ENCODE measurements around the gene RTL1. TPM values are rescaled to one million over a fixed set of nuclear protein-coding genes. Genes with fewer than 3 reads are reported as not detected.

RTL1 gene
- total and polyA plus RNA-seq, 2 of the 8 experiments (the other 6 are each of a cell fraction or from before 2014, with no cell fraction given), result not detected

DNA sequence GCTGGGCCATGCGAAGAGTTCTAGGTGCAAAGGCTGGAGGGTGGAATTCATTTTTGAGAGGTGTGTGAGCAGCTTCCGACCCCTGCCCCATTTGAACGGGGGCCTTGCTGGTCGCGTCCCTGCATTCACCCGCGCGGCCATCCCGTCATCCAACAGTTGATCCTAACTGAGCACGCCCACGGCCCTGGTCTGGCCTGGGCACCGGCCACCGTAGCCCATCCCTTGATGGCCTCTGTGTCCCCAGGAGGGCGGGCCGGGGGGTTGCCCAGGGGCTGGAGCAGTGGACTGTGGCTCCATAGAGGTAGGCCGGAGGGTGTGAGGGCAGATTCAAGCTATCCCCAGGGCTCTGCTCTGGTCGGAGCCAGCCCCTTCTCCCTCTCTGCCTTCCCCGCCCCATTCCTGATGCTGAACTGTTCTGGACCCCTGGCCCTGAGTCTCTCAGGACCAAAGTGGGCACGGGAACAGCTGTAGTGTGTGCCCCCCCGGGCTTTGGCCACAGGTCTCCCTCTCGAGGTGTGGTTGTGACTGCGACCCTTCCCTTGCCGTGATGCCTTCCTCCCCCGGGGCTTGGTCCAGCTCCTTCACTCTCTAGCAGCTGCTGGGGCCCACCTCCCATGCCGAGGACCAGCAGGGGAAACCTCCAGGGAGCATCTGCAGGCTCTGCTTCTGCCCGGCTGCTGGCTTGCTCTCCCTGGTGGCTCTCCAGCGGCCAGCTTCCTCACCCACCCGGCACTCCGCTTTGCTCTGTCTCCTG lies 68.6 kb downstream of the RTL1 start:
- H2BK15ac ChIP-seq (ENCODE audit: low read length), result no peak overlapping the region
- ChIA-PET POLR2A (ENCODE audit: partially characterized antibody) (no interaction called here), CTCF (ENCODE audit: partially characterized antibody) (interaction anchor here (0.5 kb wide), 1 partner anchor 1600 kb away, joined by 3 read pairs; no protein-coding TSS in a partner anchor)
- no peak overlapping the region for H2BK20ac ChIP-seq (ENCODE audit: low read length)
- H3K4me1 ChIP-seq (replicated peaks in 1 of 4; ENCODE audit: control insufficient read depth in 3 of 4, insufficient read depth in 4 of 4, low read length in 3 of 4), result peaks cover 4 to 26% (median 18%) of the 10 kb centered on the region in 4 experiments
- no peak overlapping the region for H3K27ac ChIP-seq (ENCODE audit: low read depth, low read length)
- no peak overlapping the region for H3K56ac ChIP-seq (replicated peaks; ENCODE audit: insufficient read length, low read depth, low read length)
- H3K9ac ChIP-seq (replicated peaks in 1 of 4; ENCODE audit: extremely low read depth in 1 of 4, low read depth in 3 of 4, low read length in 3 of 4), result no peak overlapping the region
- H3K79me2 ChIP-seq (ENCODE audit: control insufficient read depth in 1 of 2, insufficient read depth in 2 of 2, low read length in 2 of 2), result no peaks in the 10 kb centered on the region
- H3K23ac ChIP-seq (ENCODE audit: insufficient read length), result no peak overlapping the region
- H2BK12ac ChIP-seq (ENCODE audit: low read depth, low read length), result no peak overlapping the region
- H3K4me3 ChIP-seq (ENCODE audit: extremely low read depth in 1 of 4, insufficient read depth in 2 of 4, low read depth in 3 of 4, low read length in 4 of 4), result no peak overlapping the region
- H3K14ac ChIP-seq (ENCODE audit: insufficient read length), result no peak overlapping the region
- peak overlapping the region; percentile 75; the same call in 1 of the 2 replicates for H2AK5ac ChIP-seq (ENCODE audit: low read depth, low read length)
- H3K18ac ChIP-seq (ENCODE audit: extremely low read depth, low read length), result no peak overlapping the region; the same call in none of the 2 replicates
- H3K79me1 ChIP-seq (ENCODE audit: low read depth, low read length), result no peaks in the 10 kb centered on the region
- no peak overlapping the region for H4K8ac ChIP-seq (ENCODE audit: extremely low read depth, insufficient read depth, low read length)
- H4K5ac ChIP-seq (ENCODE audit: insufficient read length, low read depth, low read length), result no peak overlapping the region
- no peak overlapping the region for H2BK5ac ChIP-seq (ENCODE audit: low read depth, low read length)
- no peak overlapping the region for H3K4ac ChIP-seq (replicated peaks; ENCODE audit: insufficient read length, low read depth, low read length)
- H4K91ac ChIP-seq (replicated peaks; ENCODE audit: insufficient read length, low read length), result no peak overlapping the region
- H2AFZ ChIP-seq (ENCODE audit: low read length), result no peak overlapping the region
- no peak overlapping the region for H2BK120ac ChIP-seq (replicated peaks; ENCODE audit: low read depth, low read length)
- H4K20me1 ChIP-seq (replicated peaks in 1 of 2; ENCODE audit: control insufficient read depth in 1 of 2, insufficient read depth in 2 of 2, low read length in 2 of 2), result no peaks in the 10 kb centered on the region
- DNase-seq (ENCODE audit: low read depth in 1 of 2, low spot score in 2 of 2) (no peak), FAIRE-seq (no peak)
- no peaks in the 10 kb centered on the region; a peak in 2 of 7 replicates for H3K27me3 ChIP-seq (replicated peaks in 1 of 4; ENCODE audit: control insufficient read depth in 3 of 4, extremely low read depth in 1 of 4, insufficient read depth in 3 of 4, low read length in 3 of 4)
- H3K36me3 ChIP-seq (ENCODE audit: control insufficient read depth in 2 of 4, insufficient read depth in 4 of 4, low read length in 3 of 4), result no peaks in the 10 kb centered on the region
- no peaks in the 10 kb centered on the region; the same call in 1 of the 2 replicates for H3K23me2 ChIP-seq (ENCODE audit: low read depth, low read length)
- 90% methylated on average over 29 of the region's 29 CpGs; no CpG with 5 or more reads in 1 of the 2 experiments for WGBS, 2 experiments (ENCODE audit: extremely low coverage in 1 of 2, insufficient coverage in 1 of 2, insufficient read length in 1 of 2, insufficient replicate concordance in 2 of 2, low coverage in 1 of 2, low lambda C conversion rate in 2 of 2, missing lambda C conversion rate in 1 of 2)
- no peak overlapping the region for H3K4me2 ChIP-seq (ENCODE audit: insufficient read depth in 1 of 2, low read depth in 2 of 2, low read length in 2 of 2)
- H3K9me3 ChIP-seq (ENCODE audit: insufficient read depth in 2 of 2, low read depth in 1 of 2, low read length in 1 of 2), result no peaks in the 10 kb centered on the region
- TF ChIP-seq RNF2 (IDR thresholded peaks at IDR 0.05; ENCODE audit: borderline replicate concordance, low read depth, low read length, missing control alignments, poor library complexity, severe bottlenecking) (no peak), JUN (IDR thresholded peaks at IDR 0.05; ENCODE audit: low read depth, low read length) (no peak)

Data from H1 (cell line).